HEK293T (cell line): ENCODE data around the gene TBC1D1.

ENCODE experiments used
- CTCF ChIA-PET: fragments of 350-600 bp; formaldehyde crosslinking; extraction: SDS; loops from one replicate; lab custom pipeline; 2021; ENCODE audit warnings: antibody characterized with exemption, inconsistent platforms; lab: Yijun Ruan, JAX
- POLR2A ChIA-PET: fragments of 350-600 bp; formaldehyde crosslinking; extraction: SDS; loops from one replicate; lab custom pipeline; 2020; ENCODE audit warnings: antibody characterized with exemption, inconsistent platforms; lab: Yijun Ruan, JAX
- DNase-seq: peaks from one replicate; pipeline ENCODE4 v3.0.0; 2012; ENCODE audit warnings: mixed read lengths; ENCODE audit errors: extremely low spot score
- ARNT ChIP-seq: fragments of 450-650 bp; IDR thresholded peaks from 2 replicates; pipeline ENCODE4 v1.6.1; 2017; ENCODE audit warnings: mild to moderate bottlenecking
- BHLHE40 ChIP-seq: fragments of 450-650 bp; IDR thresholded peaks from 2 replicates; pipeline ENCODE4 v1.6.1; 2016; ENCODE audit warnings: mild to moderate bottlenecking, moderate library complexity, borderline replicate concordance
- CTBP1 ChIP-seq: fragments of 450-650 bp; IDR thresholded peaks from 2 replicates; pipeline ENCODE4 v1.6.1; 2016; ENCODE audit warnings: borderline replicate concordance
- ELF4 ChIP-seq: fragments of 450-650 bp; IDR thresholded peaks from 2 replicates; pipeline ENCODE4 v1.6.1; 2017; ENCODE audit warnings: antibody characterized with exemption
- FOXA1 ChIP-seq: fragments of 450-650 bp; IDR thresholded peaks from 2 replicates; pipeline ENCODE4 v1.6.1; 2016; ENCODE audit warnings: mild to moderate bottlenecking
- FOXK2 ChIP-seq: fragments of 450-650 bp; IDR thresholded peaks from 2 replicates; pipeline ENCODE4 v1.6.1; 2016; ENCODE audit warnings: mild to moderate bottlenecking
- FOXM1 ChIP-seq: fragments of 450-650 bp; IDR thresholded peaks from 2 replicates; pipeline ENCODE4 v1.6.1; 2017; ENCODE audit warnings: mild to moderate bottlenecking, borderline replicate concordance
- HDGF ChIP-seq: fragments of 450-650 bp; IDR thresholded peaks from 2 replicates; pipeline ENCODE4 v1.6.1; 2017; ENCODE audit warnings: antibody characterized with exemption, borderline replicate concordance
- L3MBTL2 ChIP-seq: fragments of 450-650 bp; conservative IDR thresholded peaks from 2 replicates; pipeline ENCODE4 v1.6.1; 2016; ENCODE audit warnings: mild to moderate bottlenecking
- LEF1 ChIP-seq: fragments of 450-650 bp; IDR thresholded peaks from 2 replicates; pipeline ENCODE4 v1.6.1; 2017; ENCODE audit warnings: mild to moderate bottlenecking, borderline replicate concordance
- NFRKB ChIP-seq: fragments of 450-650 bp; IDR thresholded peaks from 2 replicates; pipeline ENCODE4 v1.6.1; 2016; ENCODE audit warnings: mild to moderate bottlenecking, moderate library complexity
- SP1 ChIP-seq: fragments of 450-650 bp; IDR thresholded peaks from 2 replicates; pipeline ENCODE4 v1.6.1; 2017
- SUZ12 ChIP-seq: fragments of 450-650 bp; IDR thresholded peaks from 2 replicates; pipeline ENCODE4 v1.6.1; 2016; ENCODE audit warnings: mild to moderate bottlenecking
- TARDBP ChIP-seq: fragments of 450-650 bp; IDR thresholded peaks from 2 replicates; pipeline ENCODE4 v1.6.1; 2016
- ZNF384 ChIP-seq: fragments of 450-650 bp; IDR thresholded peaks from 2 replicates; pipeline ENCODE4 v1.6.1; 2016
- TF ChIP-seq, protein P1 (sequence below): fragments of 450-650 bp; IDR thresholded peaks from 2 replicates; pipeline ENCODE4 v1.6.1; 2016

The TBC1D1 gene

DNA sequence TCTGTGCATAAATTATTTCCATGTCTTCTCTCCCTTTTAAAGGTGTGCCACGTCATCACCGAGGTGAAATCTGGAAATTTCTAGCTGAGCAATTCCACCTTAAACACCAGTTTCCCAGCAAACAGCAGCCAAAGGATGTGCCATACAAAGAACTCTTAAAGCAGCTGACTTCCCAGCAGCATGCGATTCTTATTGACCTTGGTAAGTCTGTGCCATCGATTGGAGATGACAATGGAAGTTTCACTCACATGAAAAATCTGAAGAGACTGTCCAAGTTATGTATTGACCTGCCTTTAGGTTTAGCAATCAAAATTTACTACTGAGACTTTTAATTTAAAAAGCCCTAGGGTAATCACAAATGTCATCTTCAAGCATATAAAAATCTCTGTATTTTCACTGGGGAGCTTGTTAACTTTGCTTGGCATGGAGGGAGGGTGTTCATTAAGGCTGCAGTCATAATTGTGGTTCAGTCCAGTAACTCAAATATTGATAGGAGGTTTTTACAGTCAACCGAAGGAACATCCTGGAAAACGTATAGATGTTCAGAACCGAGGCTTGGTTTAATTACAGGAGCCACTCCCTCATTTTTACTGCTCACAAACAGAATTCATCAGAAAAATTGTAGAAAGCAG is 212.2 kb downstream of the TBC1D1 start:
- DNase-seq: no peak
- ChIA-PET CTCF (interaction anchor here (0.6 kb wide), 1 partner anchor 35 kb away, joined by 4 read pairs; no protein-coding TSS in a partner anchor), POLR2A (no interaction called here)
- TF ChIP-seq SP1 (no peak), FOXM1 (no peak), FOXA1 (no peak)
- TF ChIP-seq, protein P1, sequence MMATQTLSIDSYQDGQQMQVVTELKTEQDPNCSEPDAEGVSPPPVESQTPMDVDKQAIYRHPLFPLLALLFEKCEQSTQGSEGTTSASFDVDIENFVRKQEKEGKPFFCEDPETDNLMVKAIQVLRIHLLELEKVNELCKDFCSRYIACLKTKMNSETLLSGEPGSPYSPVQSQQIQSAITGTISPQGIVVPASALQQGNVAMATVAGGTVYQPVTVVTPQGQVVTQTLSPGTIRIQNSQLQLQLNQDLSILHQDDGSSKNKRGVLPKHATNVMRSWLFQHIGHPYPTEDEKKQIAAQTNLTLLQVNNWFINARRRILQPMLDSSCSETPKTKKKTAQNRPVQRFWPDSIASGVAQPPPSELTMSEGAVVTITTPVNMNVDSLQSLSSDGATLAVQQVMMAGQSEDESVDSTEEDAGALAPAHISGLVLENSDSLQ: no peak

DNA sequence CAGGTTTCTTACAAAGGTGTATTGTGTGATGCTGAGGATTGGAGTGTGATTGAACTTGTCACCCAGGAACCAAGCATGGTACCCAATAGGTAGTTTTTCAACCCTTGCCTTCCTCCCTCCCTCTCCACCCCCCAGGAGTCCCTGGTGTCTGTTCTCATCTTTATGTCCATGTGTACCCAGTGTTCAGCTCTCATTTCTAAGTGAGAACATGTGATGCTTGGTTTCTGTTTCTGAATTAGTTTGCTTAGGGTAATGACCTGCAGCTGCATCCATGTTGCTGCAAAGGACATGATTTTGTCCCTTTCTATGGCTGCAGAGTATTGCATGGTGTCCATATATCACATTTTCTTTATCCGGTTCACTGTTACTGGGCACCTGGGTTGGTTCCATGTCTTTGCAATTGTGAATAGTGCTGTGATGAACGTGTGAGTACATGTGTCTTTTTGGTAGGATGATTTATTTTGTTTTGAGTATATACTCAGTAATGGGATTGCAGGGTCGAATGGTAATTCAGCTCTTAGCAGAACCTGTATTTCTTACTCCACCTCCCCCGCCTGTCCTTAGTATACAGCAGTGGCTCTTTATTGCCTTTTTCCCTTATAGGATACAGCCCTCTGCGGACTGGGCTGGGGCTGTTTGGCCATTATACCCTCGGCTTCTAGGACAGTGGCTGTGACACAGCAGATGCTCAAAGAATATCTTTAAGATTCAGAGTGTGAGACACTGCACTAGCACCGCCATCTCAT is 214.8 kb downstream of the TBC1D1 start:
- CTCF ChIA-PET: no interaction called here
- POLR2A ChIA-PET: no interaction called here
- DNase-seq: no peak
- TF ChIP-seq TARDBP (no peak), HDGF (no peak), ARNT (no peak), SUZ12 (no peak), FOXK2 (no peak), L3MBTL2 (no peak), LEF1 (no peak), NFRKB (no peak), SP1 (no peak), ELF4 (no peak), FOXM1 (no peak), FOXA1 (no peak)
- TF ChIP-seq, protein P1: no peak

DNA sequence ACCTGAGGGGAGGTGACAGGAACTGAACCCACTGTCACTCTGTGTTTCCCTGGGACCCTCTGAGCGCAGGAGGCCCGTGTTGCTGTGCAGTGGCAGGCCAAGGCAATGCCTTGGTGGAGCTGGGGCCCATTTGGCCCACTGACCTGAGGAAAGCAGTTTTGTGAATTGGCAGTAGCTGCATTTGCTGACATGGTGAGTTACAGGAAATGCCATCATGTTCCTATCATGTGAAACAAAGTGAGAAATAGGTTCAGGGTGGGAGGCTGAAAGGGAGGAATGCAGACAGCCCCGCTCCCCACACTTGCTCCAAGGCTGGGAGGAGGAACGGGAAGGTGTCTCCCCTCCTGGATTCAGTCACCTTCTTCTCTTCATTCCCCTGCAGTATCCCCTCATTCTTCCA is 215.4 kb downstream of the TBC1D1 start:
- TF ChIP-seq, protein P1: no peak
- TF ChIP-seq NFRKB (no peak), TARDBP (no peak), FOXM1 (no peak)
- POLR2A ChIA-PET: no interaction called here
- DNase-seq: no peak
- CTCF ChIA-PET: no interaction called here

DNA sequence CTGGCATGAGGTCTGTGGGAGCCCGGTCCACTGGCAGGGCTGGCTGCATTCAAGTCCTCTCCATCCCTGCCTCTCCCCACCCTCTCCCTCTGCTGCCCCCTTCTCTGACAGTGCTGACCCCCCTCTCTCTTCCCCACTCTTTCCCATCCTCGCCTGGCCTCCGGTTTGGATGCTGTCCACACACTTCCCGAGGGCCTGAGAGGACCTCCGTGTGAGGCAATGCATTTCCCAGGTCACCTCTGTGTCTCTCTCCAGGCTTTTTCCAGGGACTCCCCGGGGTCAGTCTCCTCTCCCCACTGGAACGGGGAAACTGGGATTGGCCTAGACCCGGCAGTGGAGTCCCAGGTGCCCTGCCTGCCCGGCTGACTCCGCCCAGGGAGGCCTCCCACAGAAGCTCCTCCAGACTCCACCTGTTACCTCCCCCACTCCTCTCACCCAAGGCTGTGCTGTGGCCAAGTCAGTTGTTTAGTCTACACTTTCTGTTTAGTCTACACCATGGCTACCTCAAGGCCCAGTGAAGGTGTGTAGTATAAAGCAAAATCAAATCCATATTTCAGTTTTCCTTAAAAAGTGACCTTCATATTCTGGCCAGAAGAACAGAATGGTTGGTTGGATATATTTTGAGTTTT is 216.1 kb downstream of the TBC1D1 start:
- DNase-seq: no peak
- POLR2A ChIA-PET: no interaction called here

DNA sequence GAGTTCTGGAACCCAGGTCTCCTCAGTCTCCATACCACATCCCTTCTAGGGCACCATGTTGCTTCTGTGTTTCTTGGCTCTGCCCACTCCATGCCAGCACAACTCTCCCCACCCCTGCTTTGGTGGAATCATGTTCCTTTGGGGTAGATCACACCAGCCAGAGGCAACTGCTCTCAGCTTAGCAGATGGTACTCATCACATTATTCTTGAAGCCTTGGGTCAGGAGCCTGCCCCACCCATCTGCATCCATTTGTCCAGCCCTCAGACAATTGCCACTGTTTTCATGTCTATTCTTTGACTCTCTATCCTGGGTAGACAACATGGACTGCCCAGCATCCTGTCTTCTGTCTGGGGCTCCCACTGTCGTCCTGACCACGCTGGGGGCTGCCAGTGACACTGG is 216.9 kb downstream of the TBC1D1 start:
- POLR2A ChIA-PET: no interaction called here
- CTCF ChIA-PET: no interaction called here
- TF ChIP-seq ZNF384 (no peak), CTBP1 (no peak), TARDBP (no peak), FOXA1 (no peak), L3MBTL2 (no peak), ARNT (no peak), FOXM1 (no peak), ELF4 (no peak), BHLHE40 (no peak), SP1 (no peak)
- TF ChIP-seq, protein P1: no peak
- no peak for DNase-seq

More for the DNA sequence above, 216.1 kb downstream of the TBC1D1 start:
- TF ChIP-seq FOXK2 (no peak), L3MBTL2 (no peak), ELF4 (no peak), ARNT (no peak), CTBP1 (no peak), BHLHE40 (no peak), NFRKB (no peak), FOXA1 (no peak), TARDBP (no peak), ZNF384 (no peak), SP1 (no peak), LEF1 (no peak)
- TF ChIP-seq, protein P1: no peak
- CTCF ChIA-PET: no interaction called here

DNA sequence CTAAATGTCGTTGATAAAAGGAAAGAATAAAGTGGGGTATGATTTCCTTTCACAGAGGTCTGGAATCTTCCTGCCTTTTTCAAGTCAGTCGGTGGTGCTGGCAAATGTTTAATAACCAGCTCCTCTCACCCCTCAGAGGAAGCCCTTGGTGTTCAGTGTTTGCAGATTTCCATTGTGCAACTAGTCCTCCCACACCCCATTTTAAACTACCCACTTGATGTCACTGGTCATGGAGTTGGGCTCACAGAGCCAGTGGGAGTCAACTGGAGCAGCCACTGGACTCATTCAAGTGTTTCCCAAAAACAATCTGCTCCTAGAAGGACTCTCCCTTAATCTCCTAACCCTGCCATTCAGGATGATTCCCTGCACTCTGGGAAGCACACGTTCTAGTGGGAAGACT is 218.5 kb downstream of the TBC1D1 start:
- TF ChIP-seq HDGF (no peak), SUZ12 (no peak), FOXM1 (no peak), LEF1 (no peak), ARNT (no peak), SP1 (no peak), CTBP1 (no peak), FOXK2 (no peak), TARDBP (no peak), L3MBTL2 (no peak), BHLHE40 (no peak), ZNF384 (no peak), ELF4 (no peak)
- TF ChIP-seq, protein P1: no peak

More for the DNA sequence above, 218.5 kb downstream of the TBC1D1 start:
- POLR2A ChIA-PET: no interaction called here
- DNase-seq: no peak
- CTCF ChIA-PET: no interaction called here
